H1 (cell line): ENCODE measurements around the gene ANKRD30A. TPM values are rescaled to one million over a fixed set of nuclear protein-coding genes. Genes with fewer than 3 reads are reported as not detected.

Source experiments
- CTCF ChIA-PET: fragments of 300-600 bp; sonication (Branson Sonifier 250); formaldehyde crosslinking; loops from one replicate; lab custom pipeline; 2021; ENCODE audit not compliant: partially characterized antibody; lab: Charles Lee
- POLR2A ChIA-PET: fragments of 300-600 bp; sonication (Branson Sonifier 250); formaldehyde crosslinking; loops from one replicate; lab custom pipeline; 2021; ENCODE audit warnings: inconsistent platforms; ENCODE audit not compliant: partially characterized antibody; lab: Charles Lee
- DNase-seq, 2 experiments: peaks; one replicate each; pipeline versions ENCODE4 v3.0.0 to v3.0.0-alpha.2; 2010 to 2022; ENCODE audit warnings: low spot score in 2 of 2, low read depth in 1 of 2, mixed read lengths in 1 of 2
- FAIRE-seq: peaks from 2 replicates; lab custom pipeline; 2011; peaks lifted over from hg19 to GRCh38; lab: Jason Lieb, UNC
- H2AFZ ChIP-seq: 2 replicates; pipeline ENCODE4 v1.8.1; 2012; ENCODE audit warnings: low read length, inconsistent platforms
- H2AK5ac ChIP-seq: 2 replicates; pipeline ENCODE4 v1.6.1; 2013; ENCODE audit warnings: low read depth, low read length
- H2BK120ac ChIP-seq: replicated peaks from 2 replicates; pipeline ENCODE3; 2013; ENCODE audit warnings: low read depth, low read length, inconsistent platforms
- H2BK12ac ChIP-seq: 2 replicates; pipeline ENCODE4 v1.6.1; 2013; ENCODE audit warnings: low read depth, low read length
- H2BK15ac ChIP-seq: 2 replicates; pipeline ENCODE4 v1.6.1; 2013; ENCODE audit warnings: low read length
- H2BK20ac ChIP-seq: 2 replicates; pipeline ENCODE4 v1.6.1; 2013; ENCODE audit warnings: low read length
- H2BK5ac ChIP-seq: 2 replicates; pipeline ENCODE4 v1.6.1; 2013; ENCODE audit warnings: low read depth, low read length
- H3K14ac ChIP-seq: 2 replicates; pipeline ENCODE4 v1.6.1; 2013; ENCODE audit warnings: inconsistent platforms; ENCODE audit not compliant: insufficient read length
- H3K18ac ChIP-seq: 2 replicates; pipeline ENCODE4 v1.6.1; 2013; ENCODE audit warnings: low read length; ENCODE audit errors: extremely low read depth
- H3K23ac ChIP-seq: 2 replicates; pipeline ENCODE4 v1.6.1; 2013; ENCODE audit warnings: inconsistent platforms; ENCODE audit not compliant: insufficient read length
- H3K23me2 ChIP-seq: 2 replicates; pipeline ENCODE4 v1.6.1; 2013; ENCODE audit warnings: low read depth, low read length
- H3K27ac ChIP-seq: 2 replicates; pipeline ENCODE4 v1.6.1; 2011; ENCODE audit warnings: low read depth, low read length, inconsistent platforms
- H3K27me3 ChIP-seq, 4 experiments: replicated peaks in 1 of 4; 1 replicate in 1 of 4; 2 replicates in 3 of 4; pipeline versions ENCODE4 v1.6.1 to v1.8.1; 2011 to 2013; ENCODE audit warnings: low read length in 3 of 4, mild to moderate bottlenecking in 3 of 4, inconsistent platforms in 2 of 4, mixed read lengths in 2 of 4, moderate library complexity in 1 of 4; ENCODE audit not compliant: control insufficient read depth in 3 of 4, insufficient read depth in 3 of 4; ENCODE audit errors: extremely low read depth in 1 of 4
- H3K36me3 ChIP-seq, 4 experiments: 2 replicates each; pipeline versions ENCODE4 v1.6.1 to v1.8.1; 2011 to 2013; ENCODE audit warnings: mild to moderate bottlenecking in 4 of 4, low read length in 3 of 4, moderate library complexity in 2 of 4, control low read depth in 1 of 4, inconsistent platforms in 1 of 4; ENCODE audit not compliant: insufficient read depth in 4 of 4, control insufficient read depth in 2 of 4
- H3K4ac ChIP-seq: replicated peaks from 2 replicates; pipeline ENCODE3; 2013; ENCODE audit warnings: low read length, low read depth, mixed read lengths, inconsistent platforms; ENCODE audit not compliant: insufficient read length
- H3K4me1 ChIP-seq, 4 experiments: replicated peaks in 1 of 4; 1 replicate in 1 of 4; 2 replicates in 3 of 4; pipeline versions ENCODE4 v1.6.1 to v1.8.1; 2011 to 2013; ENCODE audit warnings: low read length in 3 of 4, inconsistent platforms in 2 of 4, mixed read lengths in 1 of 4; ENCODE audit not compliant: insufficient read depth in 4 of 4, control insufficient read depth in 3 of 4
- H3K4me2 ChIP-seq, 2 experiments: 2 replicates each; pipeline versions ENCODE4 v1.6.1 to v1.8.1; 2011 to 2013; ENCODE audit warnings: low read depth in 2 of 2, low read length in 2 of 2, control low read depth in 1 of 2, inconsistent platforms in 1 of 2, mild to moderate bottlenecking in 1 of 2; ENCODE audit not compliant: insufficient read depth in 1 of 2
- H3K4me3 ChIP-seq, 4 experiments: fragments of 200-600, 300-600 bp in 1 of 4; sonication (generic), shearing (Covaris generic), sonication (Bioruptor Twin) in 1 of 4; 2 replicates each; pipeline versions ENCODE4 v1.5.1 to v1.8.1; 2011 to 2016; ENCODE audit warnings: low read length in 4 of 4, low read depth in 3 of 4, control low read depth in 2 of 4, inconsistent platforms in 2 of 4, mild to moderate bottlenecking in 2 of 4, mixed read lengths in 1 of 4, moderate library complexity in 1 of 4; ENCODE audit not compliant: insufficient read depth in 2 of 4; ENCODE audit errors: extremely low read depth in 1 of 4
- H3K56ac ChIP-seq: replicated peaks from 2 replicates; pipeline ENCODE3; 2013; ENCODE audit warnings: low read depth, mild to moderate bottlenecking, mixed read lengths, low read length, inconsistent platforms; ENCODE audit not compliant: insufficient read length
- H3K79me1 ChIP-seq: 2 replicates; pipeline ENCODE4 v1.6.1; 2013; ENCODE audit warnings: low read depth, low read length, control low read depth
- H3K79me2 ChIP-seq, 2 experiments: 2 replicates each; pipeline versions ENCODE4 v1.6.1 to v1.8.1; 2012 to 2013; ENCODE audit warnings: low read length in 2 of 2, mild to moderate bottlenecking in 2 of 2, inconsistent platforms in 1 of 2; ENCODE audit not compliant: insufficient read depth in 2 of 2, control insufficient read depth in 1 of 2
- H3K9ac ChIP-seq, 4 experiments: replicated peaks in 1 of 4; 1 replicate in 1 of 4; 2 replicates in 3 of 4; pipeline versions ENCODE4 v1.6.1 to v1.8.1; 2011 to 2013; ENCODE audit warnings: low read depth in 3 of 4, low read length in 3 of 4, control low read depth in 2 of 4, mild to moderate bottlenecking in 2 of 4, moderate library complexity in 2 of 4, inconsistent platforms in 1 of 4; ENCODE audit errors: extremely low read depth in 1 of 4
- H3K9me3 ChIP-seq, 2 experiments: 2 replicates each; pipeline versions ENCODE4 v1.6.1 to v1.8.1; 2012 to 2013; ENCODE audit warnings: mild to moderate bottlenecking in 2 of 2, moderate library complexity in 2 of 2, control low read depth in 1 of 2, inconsistent platforms in 1 of 2, low read depth in 1 of 2, low read length in 1 of 2, mixed read lengths in 1 of 2; ENCODE audit not compliant: insufficient read depth in 2 of 2
- H4K20me1 ChIP-seq, 2 experiments: replicated peaks in 1 of 2; 2 replicates each; pipeline versions ENCODE3 to v1.8.1; 2011 to 2013; ENCODE audit warnings: inconsistent platforms in 2 of 2, low read length in 2 of 2, mild to moderate bottlenecking in 1 of 2; ENCODE audit not compliant: insufficient read depth in 2 of 2, control insufficient read depth in 1 of 2
- H4K5ac ChIP-seq: 2 replicates; pipeline ENCODE4 v1.6.1; 2013; ENCODE audit warnings: low read length, low read depth, mixed read lengths, inconsistent platforms; ENCODE audit not compliant: insufficient read length
- H4K8ac ChIP-seq: 2 replicates; pipeline ENCODE4 v1.8.0; 2013; ENCODE audit warnings: mild to moderate bottlenecking, moderate library complexity, low read length, inconsistent platforms; ENCODE audit not compliant: insufficient read depth; ENCODE audit errors: extremely low read depth
- H4K91ac ChIP-seq: replicated peaks from 2 replicates; pipeline ENCODE3; 2013; ENCODE audit warnings: low read length, mixed read lengths, inconsistent platforms; ENCODE audit not compliant: insufficient read length
- GTF2F1 ChIP-seq: IDR thresholded peaks from 2 replicates; pipeline ENCODE4 v1.6.1; 2012; ENCODE audit warnings: low read depth, low read length, improper control_type of control experiment, borderline replicate concordance
- JUND ChIP-seq: IDR thresholded peaks from 2 replicates; pipeline ENCODE4 v1.6.1; 2011; ENCODE audit warnings: mild to moderate bottlenecking, improper control_type of control experiment, low read length
- RBBP5 ChIP-seq: IDR thresholded peaks from 2 replicates; pipeline ENCODE4 v1.7.1; 2012; ENCODE audit warnings: low read depth, mild to moderate bottlenecking, inconsistent platforms, low read length, moderate library complexity, borderline replicate concordance
- SIX5 ChIP-seq: IDR thresholded peaks from 2 replicates; pipeline ENCODE4 v1.6.1; 2011; ENCODE audit warnings: mild to moderate bottlenecking, low read depth, low read length
- SP2 ChIP-seq: IDR thresholded peaks from 2 replicates; pipeline ENCODE4 v1.6.1; 2012; ENCODE audit warnings: mild to moderate bottlenecking, low read length, inconsistent platforms
- SUZ12 ChIP-seq: fragments of 200-600 bp; sonication (generic); IDR thresholded peaks from 2 replicates; pipeline ENCODE4 v1.6.1; 2012; ENCODE audit warnings: mild to moderate bottlenecking, inconsistent platforms, low read length, moderate library complexity, mixed read lengths
- TAF7 ChIP-seq: optimal IDR thresholded peaks from 2 replicates; pipeline ENCODE3; 2011; ENCODE audit warnings: low read depth, mild to moderate bottlenecking, inconsistent platforms, low read length, moderate library complexity, borderline replicate concordance
- TBP ChIP-seq: IDR thresholded peaks from 2 replicates; pipeline ENCODE4 v1.6.1; 2011; ENCODE audit warnings: low read depth, low read length, improper control_type of control experiment
- USF2 ChIP-seq: IDR thresholded peaks from 2 replicates; pipeline ENCODE4 v1.6.1; 2011; ENCODE audit warnings: low read length, improper control_type of control experiment
- WGBS, 2 experiments: shearing (Covaris generic) in 1 of 2; methylation state at CpG; one replicate each; pipeline versions ENCODE4 v1.1.6 to v1.1.7; 2013 to 2015; ENCODE audit warnings: low lambda C conversion rate in 2 of 2, mixed read lengths in 2 of 2, inconsistent platforms in 1 of 2, low coverage in 1 of 2, missing lambda C conversion rate in 1 of 2; ENCODE audit not compliant: insufficient replicate concordance in 2 of 2, insufficient coverage in 1 of 2, insufficient read length in 1 of 2; ENCODE audit errors: extremely low coverage in 1 of 2, missing lambda C conversion rate in 1 of 2; 5-methylcytosine and 5-hydroxymethylcytosine counted together
- polyA plus RNA-seq, 7 experiments: library from polyadenylated mRNA; depleted of rRNA in 3 of 7; stranded (reverse) in 5 of 7; unstranded in 2 of 7; fragments of >200 nt in 5 of 7; fragments of 200-250 nt in 2 of 7; gene quantifications; 1 replicate in 5 of 7; 2 replicates in 1 of 7; 4 replicates in 1 of 7; pipeline versions ENCODE4 v1.2.1 to v1.2.3, GENCODE V29; 2011 to 2013; ENCODE audit warnings: missing spikeins in 2 of 7, mixed read lengths in 2 of 7
- total RNA-seq: library from RNA; stranded (reverse); fragmentation: NEBNext Ultra II Directional; extraction: Animal tissue kit (Norgen Biotek cat#: 25700); gene quantifications from 2 replicates; pipeline ENCODE4 v1.2.1, GENCODE V29; 2021

Gene ANKRD30A
- total and polyA plus RNA-seq, 2 of the 8 experiments (the other 6 are each of a cell fraction or from before 2014, with no cell fraction given), result not detected

- Histone ChIP-seq H3K9me3 (peaks cover 66 to 80% of the 10 kb centered on the region in 2 experiments), H4K91ac (no peak overlapping the region), H3K14ac (no peak overlapping the region), H2BK15ac (no peak overlapping the region), H4K5ac (no peak overlapping the region), H3K23me2 (no peaks in the 10 kb centered on the region), H3K18ac (no peak overlapping the region), H2AK5ac (no peak overlapping the region), H3K79me1 (no peaks in the 10 kb centered on the region), H3K79me2 (no peaks in the 10 kb centered on the region), H4K20me1 (no peaks in the 10 kb centered on the region), H3K4me1 (no peaks in the 10 kb centered on the region), H4K8ac (no peak overlapping the region), H3K4me2 (no peak overlapping the region)
- POLR2A ChIA-PET, result no interaction called here
- CTCF ChIA-PET, result interaction anchor here (0.5 to 1.6 kb wide), 2 partner anchors 13 to 1810 kb away, joined by 3 to 4 read pairs; no protein-coding TSS in a partner anchor
- no peak for DNase-seq
- no peak for TF ChIP-seq USF2
- TF ChIP-seq GTF2F1, result no peak
- TF ChIP-seq JUND, result no peak
- no peak for TF ChIP-seq TAF7
- TF ChIP-seq TBP, result no peak
- no peak for TF ChIP-seq SUZ12
- TF ChIP-seq RBBP5, result no peak
- TF ChIP-seq SIX5, result no peak
- TF ChIP-seq SP2, result no peak
- TF ChIP-seq, all 59 proteins: peak for 0
- no peak for FAIRE-seq
- H3K27ac ChIP-seq, result no peak overlapping the region
- no peak overlapping the region for H2BK12ac ChIP-seq
- H3K23ac ChIP-seq, result no peak overlapping the region
- no peak overlapping the region for H2BK20ac ChIP-seq
- no peak overlapping the region for H3K4me3 ChIP-seq
- H3K4ac ChIP-seq, result no peak overlapping the region
- no peak overlapping the region for H3K9ac ChIP-seq
- 78% methylated on average over 3 of the region's 3 CpGs; no CpG with 5 or more reads in 1 of the 2 experiments for WGBS, 2 experiments
- no peaks in the 10 kb centered on the region for H3K27me3 ChIP-seq
- H3K56ac ChIP-seq, result no peak overlapping the region
- no peak overlapping the region for H2AFZ ChIP-seq
- no peak overlapping the region for H2BK5ac ChIP-seq
- H3K36me3 ChIP-seq, result no peaks in the 10 kb centered on the region
- no peak overlapping the region for H2BK120ac ChIP-seq
These were observed 255.9 kb downstream of the ANKRD30A start for GRCh38 chr10:37381271-37381670.
